ENCODE results near the gene WDR75.
"Not testable (repeated sequence)": the region's sequence is repeated elsewhere in the genome, so short reads cannot be mapped to it uniquely, and the experiment has no call there.

The WDR75 gene

DNA sequence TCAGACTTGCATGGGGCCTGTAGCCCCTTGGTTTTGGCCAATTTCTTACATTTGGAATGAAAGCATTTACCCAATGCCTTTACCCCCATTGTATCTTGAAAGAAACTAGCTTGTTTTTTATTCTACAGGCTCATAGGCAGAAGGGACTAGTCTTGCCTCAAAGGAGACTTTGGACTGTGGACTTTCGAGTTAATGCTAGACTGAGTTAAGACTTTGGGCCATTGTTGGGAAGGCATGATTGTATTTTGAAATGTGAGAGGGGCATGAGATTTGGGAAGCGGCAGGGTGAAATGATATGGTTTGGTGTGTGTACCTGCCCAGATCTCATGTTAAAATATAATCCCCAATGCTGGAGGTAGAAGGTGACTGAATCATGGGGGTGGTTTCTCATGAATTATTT, 13.4 kb upstream of the WDR75 start:
- Histone ChIP-seq H2AK5ac (ENCODE audit: low read depth, low read length) (no peak overlapping the region), H2BK5ac (ENCODE audit: low read length) (no peak overlapping the region), H3K23ac (ENCODE audit: low read depth, low read length, poor library complexity) (no peak overlapping the region), H4K91ac (ENCODE audit: low read depth, low read length, poor library complexity) (no peak overlapping the region), H3K4me1 (ENCODE audit: control insufficient read depth in 2 of 2, insufficient read depth in 1 of 2, low read depth in 1 of 2, low read length in 2 of 2) (peaks cover 2 to 3% of the 10 kb centered on the region in 2 donors), H3K18ac (ENCODE audit: low read length) (no peak overlapping the region), H3K27ac (replicated peaks; ENCODE audit: low read length) (no peak overlapping the region), H2AFZ (ENCODE audit: low read length) (no peak overlapping the region), H2BK15ac (ENCODE audit: low read length) (no peak overlapping the region), H3K9me3 (replicated peaks in 1 of 2; ENCODE audit: control insufficient read depth in 2 of 2, insufficient read depth in 1 of 2, low read depth in 1 of 2, low read length in 2 of 2) (peaks cover 2 to 14% of the 10 kb centered on the region in 2 donors), H3K9ac (ENCODE audit: low read depth, low read length, poor library complexity) (no peak overlapping the region), H3K4me2 (ENCODE audit: insufficient read depth, low read length, poor library complexity, severe bottlenecking) (no peak overlapping the region), H3K36me3 (replicated peaks in 1 of 2; ENCODE audit: control insufficient read depth in 2 of 2, insufficient read depth in 2 of 2, low read length in 2 of 2) (no peaks in the 10 kb centered on the region), H4K8ac (ENCODE audit: low read depth, low read length) (no peak overlapping the region), H3K14ac (ENCODE audit: low read length) (no peak overlapping the region), H2BK12ac (ENCODE audit: low read length) (no peak overlapping the region), H3K4me3 (ENCODE audit: low read length in 2 of 2) (no peak overlapping the region), H3K4ac (ENCODE audit: low read length) (no peak overlapping the region), H3K27me3 (ENCODE audit: control insufficient read depth in 3 of 3, insufficient read depth in 3 of 3, low read depth in 1 of 3, low read length in 3 of 3) (no peaks in the 10 kb centered on the region), H3K79me1 (ENCODE audit: low read depth, low read length) (no peaks in the 10 kb centered on the region), H2BK120ac (ENCODE audit: low read depth, low read length) (no peak overlapping the region)
- no peak for DNase-seq (ENCODE audit: low spot score)
- no CpG with 5 or more reads among the region's 2 CpGs for WGBS, 2 donors (ENCODE audit: extremely low coverage in 2 of 2, insufficient read length in 2 of 2, insufficient replicate concordance in 1 of 2)

- H4K91ac ChIP-seq (ENCODE audit: low read depth, low read length, poor library complexity); H2BK5ac ChIP-seq (ENCODE audit: low read length); H3K4me3 ChIP-seq (ENCODE audit: low read length in 2 of 2); H3K79me1 ChIP-seq (ENCODE audit: low read depth, low read length); H3K36me3 ChIP-seq (replicated peaks in 1 of 2; ENCODE audit: control insufficient read depth in 2 of 2, insufficient read depth in 2 of 2, low read length in 2 of 2); H3K9ac ChIP-seq (ENCODE audit: low read depth, low read length, poor library complexity); H2BK15ac ChIP-seq (ENCODE audit: low read length); H2BK120ac ChIP-seq (ENCODE audit: low read depth, low read length); H3K14ac ChIP-seq (ENCODE audit: low read length); DNase-seq (ENCODE audit: low spot score); H4K8ac ChIP-seq (ENCODE audit: low read depth, low read length); H3K27ac ChIP-seq (replicated peaks; ENCODE audit: low read length); H3K27me3 ChIP-seq (ENCODE audit: control insufficient read depth in 3 of 3, insufficient read depth in 3 of 3, low read depth in 1 of 3, low read length in 3 of 3); H3K4me1 ChIP-seq (ENCODE audit: control insufficient read depth in 2 of 2, insufficient read depth in 1 of 2, low read depth in 1 of 2, low read length in 2 of 2); H3K23ac ChIP-seq (ENCODE audit: low read depth, low read length, poor library complexity); H3K18ac ChIP-seq (ENCODE audit: low read length); H3K4ac ChIP-seq (ENCODE audit: low read length); H3K4me2 ChIP-seq (ENCODE audit: insufficient read depth, low read length, poor library complexity, severe bottlenecking); H2AK5ac ChIP-seq (ENCODE audit: low read depth, low read length); H2BK12ac ChIP-seq (ENCODE audit: low read length): not testable (repeated sequence)
- peaks cover 2 to 14% of the 10 kb centered on the region in 2 donors for H3K9me3 ChIP-seq (replicated peaks in 1 of 2; ENCODE audit: control insufficient read depth in 2 of 2, insufficient read depth in 1 of 2, low read depth in 1 of 2, low read length in 2 of 2)
- H2AFZ ChIP-seq (ENCODE audit: low read length) = peak overlapping the region; percentile 80
- no CpG with 5 or more reads among the region's 2 CpGs for WGBS, 2 donors (ENCODE audit: extremely low coverage in 2 of 2, insufficient read length in 2 of 2, insufficient replicate concordance in 1 of 2)
Observed at GRCh38 chr2:189430448-189430847, 10.8 kb upstream of the WDR75 start.

DNA sequence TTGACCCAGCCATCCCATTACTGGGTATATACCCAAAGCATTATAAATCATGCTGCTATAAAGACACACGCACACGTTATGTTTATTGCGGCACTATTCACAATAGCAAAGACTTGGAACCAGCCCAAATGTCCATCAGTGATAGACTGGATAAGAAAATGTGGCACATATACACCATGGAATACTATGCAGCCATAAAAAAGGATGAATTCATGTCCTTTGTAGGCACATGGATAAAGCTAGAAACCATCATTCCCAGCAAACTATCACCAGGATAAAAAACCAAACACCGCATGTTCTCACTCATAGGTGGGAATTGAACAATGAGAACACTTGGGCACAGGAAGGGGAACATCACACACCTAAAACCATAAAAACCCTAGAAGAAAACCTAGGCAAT, 5.5 kb upstream of the WDR75 start:
- H3K9ac ChIP-seq (ENCODE audit: low read depth, low read length, poor library complexity); H3K27me3 ChIP-seq (ENCODE audit: control insufficient read depth in 3 of 3, insufficient read depth in 3 of 3, low read depth in 1 of 3, low read length in 3 of 3); H2BK120ac ChIP-seq (ENCODE audit: low read depth, low read length); H2BK5ac ChIP-seq (ENCODE audit: low read length); H2BK15ac ChIP-seq (ENCODE audit: low read length); H3K4me2 ChIP-seq (ENCODE audit: insufficient read depth, low read length, poor library complexity, severe bottlenecking); H3K14ac ChIP-seq (ENCODE audit: low read length); H3K4ac ChIP-seq (ENCODE audit: low read length); H2AK5ac ChIP-seq (ENCODE audit: low read depth, low read length); H4K91ac ChIP-seq (ENCODE audit: low read depth, low read length, poor library complexity); H4K8ac ChIP-seq (ENCODE audit: low read depth, low read length); H3K23ac ChIP-seq (ENCODE audit: low read depth, low read length, poor library complexity); H3K9me3 ChIP-seq (replicated peaks in 1 of 2; ENCODE audit: control insufficient read depth in 2 of 2, insufficient read depth in 1 of 2, low read depth in 1 of 2, low read length in 2 of 2); H2BK12ac ChIP-seq (ENCODE audit: low read length); H3K36me3 ChIP-seq (replicated peaks in 1 of 2; ENCODE audit: control insufficient read depth in 2 of 2, insufficient read depth in 2 of 2, low read length in 2 of 2); H3K79me1 ChIP-seq (ENCODE audit: low read depth, low read length); H3K4me1 ChIP-seq (ENCODE audit: control insufficient read depth in 2 of 2, insufficient read depth in 1 of 2, low read depth in 1 of 2, low read length in 2 of 2); H3K27ac ChIP-seq (replicated peaks; ENCODE audit: low read length); DNase-seq (ENCODE audit: low spot score); H3K18ac ChIP-seq (ENCODE audit: low read length); H2AFZ ChIP-seq (ENCODE audit: low read length); H3K4me3 ChIP-seq (ENCODE audit: low read length in 2 of 2): not testable (repeated sequence)
- WGBS, 2 donors (ENCODE audit: extremely low coverage in 2 of 2, insufficient read length in 2 of 2, insufficient replicate concordance in 1 of 2) = no CpG with 5 or more reads among the region's 4 CpGs

DNA sequence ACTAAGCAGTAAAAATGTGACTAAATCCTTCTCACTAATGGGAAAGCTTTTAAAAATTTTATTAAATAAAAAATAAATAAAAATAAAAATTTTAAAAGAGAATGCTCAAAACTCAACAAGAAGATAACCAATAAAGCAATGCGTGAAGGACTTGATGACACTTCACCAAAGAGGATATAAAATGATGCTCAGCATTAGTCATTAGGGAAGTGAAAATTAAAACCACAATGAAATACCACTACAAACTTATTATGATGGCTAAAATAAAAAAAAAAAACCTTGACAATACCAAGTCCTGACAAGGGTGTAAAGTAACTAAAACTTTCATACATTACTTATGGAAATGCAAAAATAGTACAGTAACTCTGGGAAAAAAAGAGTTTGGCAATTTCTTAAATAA, 3.3 kb upstream of the WDR75 start:
- H3K14ac ChIP-seq (ENCODE audit: low read length) = no peak overlapping the region

More for the DNA sequence above, 3.3 kb upstream of the WDR75 start:
- Histone ChIP-seq H3K4me3 (ENCODE audit: low read length in 2 of 2) (no peak overlapping the region), H3K4me2 (ENCODE audit: insufficient read depth, low read length, poor library complexity, severe bottlenecking) (no peak overlapping the region), H4K91ac (ENCODE audit: low read depth, low read length, poor library complexity) (no peak overlapping the region), H3K9ac (ENCODE audit: low read depth, low read length, poor library complexity) (no peak overlapping the region), H4K8ac (ENCODE audit: low read depth, low read length) (no peak overlapping the region), H2BK15ac (ENCODE audit: low read length) (no peak overlapping the region), H3K4ac (ENCODE audit: low read length) (no peak overlapping the region), H2BK12ac (ENCODE audit: low read length) (no peak overlapping the region), H2BK120ac (ENCODE audit: low read depth, low read length) (no peak overlapping the region), H3K27ac (replicated peaks; ENCODE audit: low read length) (no peak overlapping the region), H3K79me1 (ENCODE audit: low read depth, low read length) (peaks cover 2% of the 10 kb centered on the region), H3K18ac (ENCODE audit: low read length) (no peak overlapping the region), H2AFZ (ENCODE audit: low read length) (no peak overlapping the region), H3K23ac (ENCODE audit: low read depth, low read length, poor library complexity) (no peak overlapping the region), H3K36me3 (replicated peaks in 1 of 2; ENCODE audit: control insufficient read depth in 2 of 2, insufficient read depth in 2 of 2, low read length in 2 of 2) (peaks cover 0 to 5% of the 10 kb centered on the region in 2 donors), H3K4me1 (ENCODE audit: control insufficient read depth in 2 of 2, insufficient read depth in 1 of 2, low read depth in 1 of 2, low read length in 2 of 2) (peaks cover 1 to 6% of the 10 kb centered on the region in 2 donors), H3K27me3 (ENCODE audit: control insufficient read depth in 3 of 3, insufficient read depth in 3 of 3, low read depth in 1 of 3, low read length in 3 of 3) (no peaks in the 10 kb centered on the region), H2AK5ac (ENCODE audit: low read depth, low read length) (no peak overlapping the region), H2BK5ac (ENCODE audit: low read length) (no peak overlapping the region), H3K9me3 (replicated peaks in 1 of 2; ENCODE audit: control insufficient read depth in 2 of 2, insufficient read depth in 1 of 2, low read depth in 1 of 2, low read length in 2 of 2) (no peaks in the 10 kb centered on the region)
- WGBS, 2 donors (ENCODE audit: extremely low coverage in 2 of 2, insufficient read length in 2 of 2, insufficient replicate concordance in 1 of 2) = no CpG with 5 or more reads among the region's 1 CpG
- DNase-seq (ENCODE audit: low spot score) = no peak
